Measurements from ENCODE around the gene FAM237A. TPM values are rescaled to one million over a fixed set of nuclear protein-coding genes. Genes with fewer than 3 reads are reported as not detected.
A peak's percentile ranks its signal among the peaks of the same experiment; 100 is the strongest.

FAM237A gene
- total and polyA plus RNA-seq, 2 of the 13 experiments (the other 11 are each of a cell fraction or from before 2014, with no cell fraction given): not detected

GRCh38 chr2:206641226-206641625 lies 1.1 kb upstream of the FAM237A start:
- 11% methylated on average over 3 of the region's 3 CpGs for WGBS (ENCODE audit: low lambda C conversion rate)
- H3K79me2 ChIP-seq (ENCODE audit: insufficient read depth, low read length): no peaks in the 10 kb centered on the region
- H3K27ac ChIP-seq (ENCODE audit: extremely low read length, insufficient read depth, low read length): no peak overlapping the region
- no peak for DNase-seq (ENCODE audit: low spot score)
- in situ Hi-C loops (cut with HindIII; ENCODE audit: extremely low pct_ligation_motif_present, low pct_unique_long_range_greater_than_20kb) (no loop called here), intact Hi-C loops (cut with micrococcal nuclease; ENCODE audit: unreplicated experiment) (no loop called here)
- H3K9me3 ChIP-seq (ENCODE audit: low read length): no peaks in the 10 kb centered on the region
- no TSS peak for BruUV-seq (replicated peaks)
- TF ChIP-seq ETV6 (CRISPR knock-in tag; conservative IDR thresholded peaks at IDR 0.05): no peak
- TF ChIP-seq ZMYM3 (CRISPR knock-in tag; IDR thresholded peaks at IDR 0.05): no peak
- no peak for TF ChIP-seq SNAPC5 (CRISPR knock-in tag; IDR thresholded peaks at IDR 0.05; ENCODE audit: borderline replicate concordance)
- TF ChIP-seq RFX1 (IDR thresholded peaks at IDR 0.05): peak; percentile 10; the same call in 1 of the 2 replicates
- no peak for TF ChIP-seq SIN3A (IDR thresholded peaks at IDR 0.05; ENCODE audit: borderline replicate concordance, low read depth, low read length)
- no peak for FAIRE-seq
- H4K20me1 ChIP-seq (ENCODE audit: insufficient read depth, low read length): no peaks in the 10 kb centered on the region
- no peaks in the 10 kb centered on the region for H3K36me3 ChIP-seq (replicated peaks in 1 of 2; ENCODE audit: control insufficient read depth in 1 of 2, insufficient read depth in 2 of 2, low read length in 2 of 2)
- H3K4me1 ChIP-seq (ENCODE audit: insufficient read depth, low read length): no peaks in the 10 kb centered on the region
- ChIA-PET CTCF (ENCODE audit: low intra/inter-chr PET ratio, low total read pairs) (no interaction called here), POLR2A (no interaction called here)
- no peaks in the 10 kb centered on the region for H3K27me3 ChIP-seq (ENCODE audit: control insufficient read depth in 1 of 2, insufficient read depth in 2 of 2, low read length in 2 of 2)
- H3K9ac ChIP-seq (ENCODE audit: insufficient read depth, low read depth, low read length): no peak overlapping the region
- no peak overlapping the region for H3K4me3 ChIP-seq (replicated peaks in 1 of 3; ENCODE audit: insufficient read depth in 1 of 3, low read depth in 2 of 3, low read length in 3 of 3)
- no peak overlapping the region for H2AFZ ChIP-seq (ENCODE audit: low read length)
- no peak for ATAC-seq
- no peak overlapping the region for H3K4me2 ChIP-seq (ENCODE audit: low read depth, low read length)

GRCh38 chr2:206647985-206648384 lies 5.7 kb downstream of the FAM237A start:
- in situ Hi-C loops (cut with HindIII; ENCODE audit: extremely low pct_ligation_motif_present, low pct_unique_long_range_greater_than_20kb): no loop called here
- no peak for ATAC-seq

More at GRCh38 chr2:206647985-206648384, 5.7 kb downstream of the FAM237A start:
- BruUV-seq (replicated peaks): no TSS peak
- POLR2A ChIA-PET: no interaction called here
- Histone ChIP-seq H3K36me3 (replicated peaks in 1 of 2; ENCODE audit: control insufficient read depth in 1 of 2, insufficient read depth in 2 of 2, low read length in 2 of 2) (no peaks in the 10 kb centered on the region), H3K4me3 (replicated peaks in 1 of 3; ENCODE audit: insufficient read depth in 1 of 3, low read depth in 2 of 3, low read length in 3 of 3) (no peak overlapping the region), H3K27ac (ENCODE audit: extremely low read length, insufficient read depth, low read length) (no peak overlapping the region), H3K4me2 (ENCODE audit: low read depth, low read length) (no peak overlapping the region), H3K79me2 (ENCODE audit: insufficient read depth, low read length) (no peaks in the 10 kb centered on the region), H3K27me3 (ENCODE audit: control insufficient read depth in 1 of 2, insufficient read depth in 2 of 2, low read length in 2 of 2) (no peaks in the 10 kb centered on the region), H4K20me1 (ENCODE audit: insufficient read depth, low read length) (no peaks in the 10 kb centered on the region), H3K9ac (ENCODE audit: insufficient read depth, low read depth, low read length) (no peak overlapping the region), H2AFZ (ENCODE audit: low read length) (no peak overlapping the region), H3K9me3 (ENCODE audit: low read length) (no peaks in the 10 kb centered on the region), H3K4me1 (ENCODE audit: insufficient read depth, low read length) (no peaks in the 10 kb centered on the region)
- TF ChIP-seq CEBPB (IDR thresholded peaks at IDR 0.05; ENCODE audit: borderline replicate concordance, low read depth, low read length) (peak; percentile 43; the same call in 1 of the 2 replicates), ATF4 (CRISPR knock-in tag; IDR thresholded peaks at IDR 0.05) (peak in 1 of 2 experiments; percentile 44; a peak in 1 of 4 replicates), HNF1A (IDR thresholded peaks at IDR 0.05; ENCODE audit: low read depth) (no peak), HNF1A (CRISPR knock-in tag; IDR thresholded peaks at IDR 0.05; ENCODE audit: borderline replicate concordance) (no peak)
- DNase-seq (ENCODE audit: low spot score): no peak
- WGBS (ENCODE audit: low lambda C conversion rate): 0% methylated on average over 1 of the region's 1 CpG
- intact Hi-C loops (cut with micrococcal nuclease; ENCODE audit: unreplicated experiment): no loop called here
- no peak for FAIRE-seq
- CTCF ChIA-PET (ENCODE audit: low intra/inter-chr PET ratio, low total read pairs): no interaction called here
